Gastroesophageal sphincter (tissue), 3 donors: ENCODE measurements around the gene STEAP4.
"Not testable (repeated sequence)": the region's sequence is repeated elsewhere in the genome, so short reads cannot be mapped to it uniquely, and the experiment has no call there.

Source experiments
- CTCF ChIP-seq, 4 experiments: fragments of 200-600 bp in 2 of 4; fragments of 450-650 bp in 2 of 4; sonication (generic) in 1 of 4; IDR thresholded peaks; one replicate each; pipeline ENCODE4 v1.5.1; 2017 to 2019; ENCODE audit warnings: antibody characterized with exemption in 4 of 4, mild to moderate bottlenecking in 2 of 4, moderate library complexity in 2 of 4
- POLR2A ChIP-seq, 2 donors: fragments of 450-650 bp; IDR thresholded peaks; one replicate each; pipeline ENCODE4 v1.6.1; 2017; ENCODE audit warnings: antibody characterized with exemption in 2 of 2, mild to moderate bottlenecking in 2 of 2, moderate library complexity in 1 of 2

- TF ChIP-seq CTCF, POLR2A (IDR thresholded peaks at IDR 0.05): not testable (repeated sequence)
Observed at GRCh38 chr7:88274856-88275255, 31.8 kb downstream of the STEAP4 start.
